Suppressor macrophage treated with lipopolysaccharide for 1 hour (primary cell): ENCODE results near the gene ABHD17C.

ENCODE experiments used
- DNase-seq, 3 donors: peaks; one replicate each; pipeline ENCODE4 v3.0.0-alpha.2; 2020 to 2022

ABHD17C gene

DNA sequence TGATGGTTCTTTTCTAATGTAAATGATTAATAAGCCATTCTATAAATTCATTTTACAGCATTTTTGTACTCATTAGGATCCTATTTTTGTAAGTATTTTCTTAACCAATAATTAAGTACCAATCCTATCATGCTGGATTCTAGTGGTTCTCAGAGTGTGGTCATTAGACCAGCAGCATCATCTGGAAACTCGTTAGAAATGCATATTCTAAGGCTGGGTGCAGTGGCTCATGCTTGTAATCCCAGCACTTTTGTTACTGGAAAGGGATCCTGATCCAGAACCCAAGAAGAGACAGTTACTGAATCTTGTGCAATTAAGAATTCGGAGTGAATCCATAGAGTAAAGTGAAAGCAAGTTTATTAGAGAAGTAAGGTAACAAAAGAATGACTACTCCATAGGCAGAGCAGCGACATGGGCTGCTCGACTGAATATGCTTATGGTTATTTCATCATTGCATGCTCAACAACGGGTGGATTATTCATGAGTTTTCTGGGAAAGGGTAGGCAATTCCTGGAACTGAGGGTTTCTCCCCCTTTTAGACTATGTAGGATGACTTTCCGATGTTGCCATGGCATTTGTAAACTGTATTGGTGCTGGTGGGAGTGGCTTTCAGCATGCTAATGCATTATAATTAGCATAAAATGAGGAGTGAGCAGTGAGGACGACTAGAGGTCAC lies 74.2 kb downstream of the ABHD17C start:
- no peak for DNase-seq

DNA sequence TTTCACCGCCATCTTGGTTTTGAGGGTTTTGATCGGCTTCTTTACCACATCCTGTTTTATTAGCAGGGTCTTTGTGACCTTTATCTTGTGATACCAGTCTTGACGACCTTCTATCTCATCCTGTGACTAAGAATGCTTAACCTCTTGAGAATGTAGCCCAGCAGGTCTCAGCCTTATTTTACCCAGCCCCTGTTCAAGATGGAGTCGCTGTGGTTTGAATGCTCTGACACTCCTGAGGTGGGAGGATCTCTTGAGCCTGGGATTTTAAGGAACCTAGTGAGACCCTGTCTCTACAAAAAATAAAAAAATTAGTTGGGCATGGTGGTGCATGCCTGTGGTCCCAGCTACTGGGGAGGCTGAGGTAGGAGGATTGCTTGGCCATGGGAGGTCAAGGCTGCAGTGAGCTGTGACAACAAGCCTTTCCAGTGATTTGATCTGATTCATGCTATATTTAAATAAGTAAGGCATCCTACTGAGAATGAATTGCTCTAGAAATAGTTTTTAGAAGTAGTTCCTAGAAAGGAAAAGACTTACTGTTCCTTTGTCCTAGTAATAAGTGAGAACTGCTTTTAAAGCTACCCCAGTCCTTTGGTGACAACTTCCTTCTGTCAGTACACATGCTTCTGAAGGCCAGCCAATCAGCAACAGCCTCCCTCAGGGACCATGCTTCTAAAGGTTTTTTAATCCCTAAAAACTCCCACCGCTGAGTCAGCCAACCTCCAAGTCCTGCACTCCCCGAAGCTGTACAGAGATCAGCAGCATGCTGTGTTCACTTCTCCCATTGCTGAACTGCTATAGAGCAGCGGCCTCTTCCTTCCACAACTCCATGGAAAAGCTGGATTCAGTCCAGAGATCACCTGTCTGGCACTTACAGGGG lies 75.0 kb downstream of the ABHD17C start:
- DNase-seq: no peak

DNA sequence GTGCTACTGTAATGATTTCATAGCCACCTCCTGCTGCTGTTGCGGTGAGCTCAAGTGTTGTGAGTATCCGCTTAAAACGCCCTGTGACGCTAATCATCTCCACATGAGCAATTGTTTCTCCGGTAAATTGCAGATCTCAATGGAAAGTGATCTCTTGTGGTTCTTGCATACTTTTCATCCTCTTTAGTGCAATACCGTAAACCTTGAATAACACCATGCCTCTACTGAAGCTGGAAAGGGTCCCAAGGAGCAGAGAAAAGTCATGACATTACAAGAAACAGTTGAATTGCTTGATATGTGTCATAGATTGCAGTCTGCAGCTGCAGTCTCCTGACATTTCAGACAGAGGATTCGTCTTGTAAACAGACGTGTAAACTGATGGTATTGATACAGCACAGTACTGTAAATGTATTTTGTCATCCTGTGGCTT lies 78.0 kb downstream of the ABHD17C start:
- no peak for DNase-seq

DNA sequence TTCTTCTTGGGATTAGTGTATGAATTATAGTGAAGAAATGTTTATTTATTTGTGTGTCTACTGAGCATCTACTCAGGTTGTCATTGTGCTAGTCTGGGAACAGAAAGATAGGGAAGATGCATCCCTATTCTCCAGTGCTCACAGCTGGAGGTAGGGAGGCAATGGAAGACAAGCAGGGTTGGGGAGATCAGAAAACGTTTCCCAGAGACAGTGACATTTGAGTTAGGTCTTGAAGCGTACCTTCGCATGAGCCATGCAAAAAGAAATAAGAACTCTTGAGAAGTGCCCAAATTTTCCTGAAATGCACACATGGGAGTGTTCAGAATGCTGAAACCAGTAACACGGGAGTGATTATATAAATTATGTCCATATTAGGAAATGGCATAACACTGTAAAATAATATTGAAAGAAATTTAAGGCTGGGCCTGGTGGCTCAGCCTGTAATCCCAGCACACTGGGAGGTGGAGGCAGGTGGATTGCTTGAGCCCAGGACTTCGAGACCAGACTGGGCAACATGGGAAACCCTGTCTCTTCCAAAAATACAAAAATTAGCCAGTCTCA lies 78.8 kb downstream of the ABHD17C start:
- DNase-seq: no peak

DNA sequence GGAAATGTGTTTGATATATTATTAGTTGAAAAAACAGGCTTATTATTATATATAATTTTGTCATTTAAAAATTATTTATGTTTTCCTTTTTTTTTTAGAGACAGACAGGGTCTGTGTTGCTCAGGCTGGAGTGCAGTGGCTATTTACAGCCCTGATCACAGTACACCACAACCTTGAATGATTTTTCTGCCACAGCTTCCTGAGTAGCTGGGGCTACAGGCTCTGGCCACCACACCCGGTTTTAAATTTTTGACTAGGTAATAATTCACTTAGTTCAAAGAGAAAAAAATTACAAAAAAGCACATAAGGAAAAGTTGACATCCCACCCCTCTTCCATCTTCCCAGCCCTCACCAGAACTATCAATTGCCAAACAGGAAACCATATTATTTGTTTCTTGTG lies 79.4 kb downstream of the ABHD17C start:
- DNase-seq: no peak

DNA sequence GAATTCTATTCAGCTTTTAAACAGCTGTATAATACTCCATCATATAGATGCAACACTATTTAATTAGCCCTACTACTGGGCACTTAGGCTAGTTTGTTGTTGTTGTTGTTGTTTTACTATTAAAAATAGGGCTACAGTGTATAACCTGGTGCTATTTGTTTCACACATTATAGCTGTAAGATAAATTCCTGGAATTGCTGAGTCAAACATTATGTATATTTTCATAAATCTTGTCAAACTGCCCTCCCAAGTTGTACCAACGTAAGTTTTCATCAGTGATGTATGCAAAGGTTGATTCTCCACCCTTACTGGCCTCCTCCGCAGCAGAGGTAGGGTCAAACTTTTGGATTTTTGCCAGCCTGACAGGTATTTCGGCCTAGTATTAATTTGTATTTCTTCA lies 80.2 kb downstream of the ABHD17C start:
- no peak for DNase-seq

DNA sequence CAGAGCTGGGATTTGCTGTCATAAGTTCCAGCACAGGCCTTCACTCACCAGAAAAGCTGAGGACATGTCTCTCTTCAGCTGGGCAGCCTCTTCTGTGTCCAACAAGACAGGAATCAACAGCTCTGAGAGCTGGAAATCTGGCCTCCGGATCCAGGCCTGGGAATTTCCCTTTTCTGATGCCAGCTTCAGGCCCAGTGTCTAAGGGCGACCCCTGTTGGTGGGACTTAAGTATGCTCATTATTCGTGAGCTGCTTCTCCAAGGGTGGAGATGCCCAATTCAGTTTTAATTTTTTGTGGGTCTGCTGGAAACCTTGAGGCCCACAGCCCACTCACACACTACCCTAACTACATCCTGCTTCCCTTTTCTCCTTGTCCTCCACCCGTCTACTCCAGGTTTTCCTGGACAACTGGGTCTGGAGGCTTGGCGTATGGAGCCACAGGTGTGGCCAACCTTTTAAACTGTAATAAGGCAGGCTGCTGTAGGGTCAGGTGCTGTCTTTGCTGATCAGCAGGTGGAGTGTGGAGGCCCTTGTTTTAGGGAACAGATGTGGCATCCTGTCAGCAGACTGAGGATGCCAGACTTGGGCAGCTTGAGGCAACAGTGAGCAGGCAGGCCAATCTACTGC lies 81.4 kb downstream of the ABHD17C start:
- DNase-seq: peak; percentile 87 to 93 (median 92)

DNA sequence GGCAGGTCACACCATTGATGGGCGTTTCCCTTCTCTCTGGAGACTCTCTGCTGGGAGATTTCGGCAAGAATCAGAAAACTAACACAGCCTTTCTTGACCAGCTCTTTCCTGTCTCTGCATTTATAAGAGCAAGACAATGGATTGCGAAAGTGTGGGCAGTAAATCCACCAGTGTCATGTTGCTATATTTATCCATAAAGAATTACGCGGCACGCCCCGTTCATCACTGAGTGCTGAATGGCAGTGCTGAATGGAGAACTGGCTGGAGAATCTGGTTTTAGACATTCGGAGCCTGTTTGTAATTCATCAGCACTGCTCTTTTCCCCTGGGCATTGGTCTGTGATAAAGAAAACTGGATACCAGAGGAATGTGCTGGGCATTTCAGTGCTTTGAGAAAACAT lies 82.0 kb downstream of the ABHD17C start:
- DNase-seq: peak; percentile 85 to 95 (median 91)

DNA sequence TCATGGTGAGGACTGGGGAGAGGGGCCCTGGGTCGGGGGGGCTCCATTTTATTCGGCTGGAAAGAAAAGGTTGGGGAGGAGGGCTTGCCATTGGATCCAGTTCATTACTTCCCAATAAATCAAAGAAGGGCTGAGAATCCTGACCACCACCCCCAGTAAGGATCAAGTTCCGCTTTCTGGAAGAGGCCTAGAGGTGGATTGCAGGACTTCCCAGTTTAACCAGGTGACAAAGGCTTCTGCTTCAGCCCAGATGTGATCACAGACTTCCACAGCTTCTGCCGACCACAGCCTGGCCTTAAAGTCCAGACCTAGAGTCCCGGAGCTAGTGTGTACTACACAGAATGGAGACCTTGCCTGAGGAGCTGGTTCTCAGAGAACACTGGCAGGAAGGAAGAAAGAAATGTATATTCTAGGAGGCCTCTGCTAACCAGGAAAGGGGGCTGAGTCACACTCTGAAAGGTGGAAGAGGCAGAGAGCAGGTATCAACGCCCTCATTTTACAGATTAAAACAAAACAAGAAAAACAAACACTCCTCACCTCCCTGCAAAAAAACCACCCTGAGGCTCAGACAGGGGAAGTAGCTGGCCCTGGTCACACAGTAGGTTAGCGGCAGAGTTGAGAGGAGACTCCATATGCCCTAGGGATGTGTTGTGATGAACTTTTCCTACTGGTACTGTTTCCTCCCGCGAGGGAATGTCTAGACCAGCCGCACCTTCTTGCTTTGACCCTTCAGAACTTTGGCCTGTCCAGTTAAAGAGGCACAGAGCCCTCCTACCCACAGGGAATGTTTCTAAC lies 82.9 kb downstream of the ABHD17C start:
- DNase-seq: peak in 1 of 3 donors; percentile 12

DNA sequence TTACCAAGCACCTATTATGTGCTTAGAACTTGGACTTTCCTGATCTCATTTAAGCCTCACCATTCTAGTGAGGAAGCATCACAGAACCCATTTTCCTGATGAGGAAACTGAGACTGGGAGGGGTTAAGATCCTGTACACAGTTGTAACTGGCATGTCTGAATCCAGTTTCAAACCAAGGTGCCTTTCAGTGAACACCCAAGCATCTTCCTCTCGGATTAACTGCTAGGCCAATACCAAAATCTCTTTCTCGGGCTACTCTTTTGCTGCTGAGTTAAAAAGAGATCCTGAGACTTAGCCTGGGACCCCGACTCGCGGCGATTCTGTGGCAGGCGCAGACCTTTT lies 83.5 kb downstream of the ABHD17C start:
- no peak for DNase-seq

DNA sequence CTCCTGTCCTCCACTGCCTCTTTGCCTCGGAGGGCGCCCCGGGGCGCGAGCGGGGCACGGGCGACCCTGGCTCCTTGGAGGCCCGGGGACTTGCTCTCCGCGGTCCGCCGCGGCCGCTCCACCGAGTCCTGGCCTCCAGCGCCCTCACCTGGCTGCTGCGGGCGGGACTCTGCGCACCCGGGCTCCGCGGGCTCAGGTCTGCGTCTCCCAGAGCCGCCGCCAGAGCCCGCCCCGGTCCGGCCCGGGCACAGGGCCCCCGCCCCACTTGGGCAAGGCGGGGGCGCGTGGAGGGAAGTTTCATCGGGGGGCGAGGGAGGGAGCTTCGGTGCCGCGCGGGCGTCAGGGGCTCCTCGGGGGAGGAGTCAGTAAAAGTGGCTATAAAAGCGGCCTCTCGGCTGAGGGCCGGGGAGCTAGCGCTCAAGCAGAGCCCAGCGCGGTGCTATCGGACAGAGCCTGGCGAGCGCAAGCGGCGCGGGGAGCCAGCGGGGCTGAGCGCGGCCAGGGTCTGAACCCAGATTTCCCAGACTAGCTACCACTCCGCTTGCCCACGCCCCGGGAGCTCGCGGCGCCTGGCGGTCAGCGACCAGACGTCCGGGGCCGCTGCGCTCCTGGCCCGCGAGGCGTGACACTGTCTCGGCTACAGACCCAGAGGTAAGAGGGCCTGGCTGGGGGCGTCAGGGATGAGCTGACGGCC lies 84.0 kb downstream of the ABHD17C start, which contains the start of gene CEMIP:
CEMIP (plus strand) TSS at position 407 of the 694 bp plus-strand sequence. CDS start 94,510 bp downstream, outside the sequence.
- DNase-seq: peak; percentile 64 to 87 (median 76)

DNA sequence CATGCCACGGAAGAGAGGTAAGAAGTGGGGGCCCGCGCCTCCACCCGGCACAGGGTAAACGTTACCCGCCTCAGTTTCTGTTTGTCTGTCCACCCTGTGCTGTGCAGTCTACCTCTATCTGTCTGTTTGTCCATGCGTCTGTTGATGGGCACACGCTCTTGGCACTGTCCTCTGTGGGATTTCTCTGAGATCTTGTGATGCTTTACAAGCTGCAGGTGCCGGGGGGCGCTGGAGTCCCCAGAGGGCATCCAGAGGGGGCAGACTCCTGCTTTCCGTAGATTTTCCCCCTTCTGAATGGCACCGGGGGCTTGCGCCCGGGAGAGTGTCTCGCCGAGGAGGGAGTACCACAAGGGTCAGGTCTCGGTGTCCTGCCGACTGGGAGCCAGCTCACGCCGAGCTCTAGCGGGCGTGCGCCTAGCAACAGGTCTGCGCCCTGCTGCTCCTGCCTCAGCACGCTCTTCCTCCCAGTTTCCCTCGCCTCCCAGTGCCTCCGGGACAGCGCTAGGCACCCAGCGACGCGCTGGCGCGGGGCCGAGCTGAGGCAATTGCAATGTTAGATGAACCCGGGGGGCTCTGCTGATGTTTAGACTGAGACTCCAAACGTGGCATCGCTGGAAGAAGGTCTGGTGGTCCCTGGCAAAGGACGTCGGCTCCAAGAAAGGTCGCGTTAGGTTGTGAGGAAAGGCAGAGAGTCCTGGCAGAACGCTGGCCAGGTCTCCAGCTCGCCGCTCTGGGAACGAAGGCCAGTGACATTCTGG lies 84.7 kb downstream of the ABHD17C start:
- no peak for DNase-seq

DNA sequence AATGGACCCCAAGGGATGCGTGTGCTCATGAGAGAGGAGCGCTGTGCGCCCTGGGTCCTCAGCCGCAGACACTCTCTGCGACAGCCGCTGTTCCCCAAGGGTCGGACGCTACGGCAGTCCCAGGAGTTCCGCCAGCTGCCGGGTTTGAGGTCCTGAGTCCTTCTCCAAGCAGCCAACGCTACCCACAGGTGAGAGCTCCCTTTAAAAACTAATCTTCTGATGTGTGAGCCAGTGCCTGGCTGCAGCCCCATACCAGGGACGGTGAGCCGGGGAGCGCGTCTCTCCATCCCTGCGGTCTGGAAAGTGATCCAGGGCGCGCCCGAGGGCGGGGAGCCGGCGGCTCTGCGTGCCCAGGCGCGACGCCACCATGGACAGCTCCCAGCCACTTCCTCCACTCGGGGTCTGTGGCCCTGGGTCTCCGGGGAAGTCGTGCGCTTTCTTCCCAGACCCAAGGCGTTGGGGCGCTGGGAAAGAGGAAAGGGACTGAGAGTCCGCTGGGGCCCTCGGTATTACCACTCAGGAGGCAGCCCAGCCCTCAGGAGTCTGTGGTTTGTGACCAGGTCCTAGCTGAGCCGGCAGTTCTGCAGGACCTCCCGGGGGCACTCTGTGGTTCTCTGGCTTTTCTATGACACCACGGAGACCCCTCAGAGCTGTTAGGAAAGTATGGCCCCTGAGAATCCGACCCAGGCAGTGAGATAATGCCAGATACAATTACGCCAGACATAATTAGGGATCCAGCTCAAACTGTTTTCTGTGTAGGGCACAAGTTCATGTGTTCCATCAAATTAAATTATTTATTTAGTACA lies 85.5 kb downstream of the ABHD17C start:
- peak; percentile 55 to 81 (median 61) for DNase-seq

DNA sequence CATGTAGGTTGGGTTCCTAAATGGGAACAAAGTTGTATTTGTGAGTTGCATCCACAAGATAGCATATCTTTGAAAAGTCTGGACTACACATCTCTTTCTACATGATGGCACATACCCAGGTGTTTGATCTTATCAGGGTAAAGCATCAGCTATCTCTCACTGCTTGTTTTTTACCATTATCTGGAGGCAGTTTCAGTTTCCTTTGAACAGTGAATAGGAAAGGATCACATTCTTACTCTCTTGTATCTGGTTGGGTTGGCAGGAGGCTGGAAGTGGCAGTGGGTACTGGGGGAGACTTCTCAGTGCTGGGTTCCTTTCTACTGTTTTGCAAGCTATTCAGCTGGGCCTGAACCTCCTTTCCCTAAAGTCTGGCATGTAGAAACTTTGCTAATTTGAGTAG lies 88.2 kb downstream of the ABHD17C start:
- no peak for DNase-seq

DNA sequence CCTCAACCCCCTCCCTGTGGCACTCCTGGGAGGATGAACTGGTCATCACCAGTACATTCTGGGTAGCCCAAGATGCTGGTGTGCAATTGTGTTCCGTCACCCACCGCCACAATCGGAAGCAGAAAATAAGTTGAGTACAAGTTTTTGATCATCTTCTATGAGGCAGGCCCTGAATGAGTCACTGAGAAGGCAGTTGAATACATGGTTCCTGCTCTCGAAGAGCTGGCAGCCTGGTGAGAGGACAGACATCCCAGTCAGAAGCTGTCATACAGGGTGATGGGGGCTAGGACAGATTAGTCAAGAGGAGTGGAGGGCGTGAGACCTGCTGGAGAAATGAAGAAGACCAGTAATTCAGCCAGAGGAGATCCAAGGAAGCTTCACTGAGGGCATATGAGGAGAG lies 90.2 kb downstream of the ABHD17C start:
- DNase-seq: no peak

DNA sequence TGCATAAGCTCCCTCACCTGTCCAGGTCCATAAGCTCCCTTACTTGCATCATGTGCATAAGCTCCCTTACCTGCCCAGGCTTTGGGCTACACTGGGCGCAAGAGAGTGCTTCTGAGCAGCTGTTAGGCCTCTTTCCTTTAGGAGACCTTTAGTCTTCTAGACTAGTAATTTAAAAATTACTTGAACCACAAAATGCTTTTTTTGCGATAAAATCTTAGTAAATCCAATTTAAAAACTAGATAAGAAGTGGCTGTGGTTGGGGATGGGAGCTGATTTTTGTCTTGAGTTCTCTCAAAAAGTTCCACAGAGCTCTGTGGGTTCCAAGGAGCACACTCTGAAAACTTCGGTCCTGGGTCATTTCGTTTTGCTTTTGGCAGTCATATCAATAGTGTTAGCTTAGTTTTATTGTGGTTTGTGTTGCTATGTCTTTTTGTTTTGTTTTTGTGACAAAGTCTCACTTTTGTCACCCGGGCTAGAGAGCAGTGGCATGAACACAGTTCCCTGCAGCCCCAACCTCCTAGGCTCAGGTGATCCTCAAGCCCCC lies 90.8 kb downstream of the ABHD17C start:
- DNase-seq: no peak

DNA sequence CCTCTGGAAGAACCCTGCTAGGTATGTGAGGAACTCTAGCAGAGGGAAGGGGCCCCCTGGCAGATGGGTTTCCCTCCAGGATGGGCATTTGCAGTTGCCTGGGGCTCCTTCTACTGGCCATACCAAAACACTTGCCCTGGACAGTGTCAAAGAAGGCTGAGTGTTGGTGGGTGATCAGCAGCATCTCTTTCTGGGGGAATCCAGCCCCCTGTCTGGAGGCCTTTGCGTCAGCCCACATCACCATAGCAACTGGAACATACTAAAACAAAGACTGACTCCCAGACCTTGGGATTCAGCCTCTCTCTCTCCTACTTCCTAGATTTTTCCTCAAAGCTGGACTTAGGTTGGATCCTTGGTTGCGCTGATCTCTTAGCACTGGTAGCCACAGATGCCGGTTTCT lies 92.2 kb downstream of the ABHD17C start:
- DNase-seq: no peak

DNA sequence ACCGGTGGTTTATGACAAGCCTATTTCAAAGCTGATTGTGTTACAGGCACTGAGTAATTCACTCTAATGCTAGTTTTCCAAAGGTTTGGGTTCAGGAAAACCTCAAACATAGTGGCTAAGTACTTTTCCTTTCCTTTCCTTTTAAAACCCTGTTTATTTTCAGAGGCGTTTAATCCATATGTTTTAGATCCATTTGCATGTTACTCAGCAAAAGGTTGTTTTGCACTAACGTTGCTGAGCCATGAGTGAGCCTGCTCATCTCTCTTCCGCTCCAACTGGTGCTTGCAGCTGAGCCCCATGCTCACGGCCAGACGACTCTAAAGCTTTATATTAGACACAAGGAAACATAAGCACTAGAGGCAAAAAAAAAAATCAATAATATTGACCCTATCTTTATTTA lies 93.4 kb downstream of the ABHD17C start:
- peak in 1 of 3 donors; percentile 27 for DNase-seq

DNA sequence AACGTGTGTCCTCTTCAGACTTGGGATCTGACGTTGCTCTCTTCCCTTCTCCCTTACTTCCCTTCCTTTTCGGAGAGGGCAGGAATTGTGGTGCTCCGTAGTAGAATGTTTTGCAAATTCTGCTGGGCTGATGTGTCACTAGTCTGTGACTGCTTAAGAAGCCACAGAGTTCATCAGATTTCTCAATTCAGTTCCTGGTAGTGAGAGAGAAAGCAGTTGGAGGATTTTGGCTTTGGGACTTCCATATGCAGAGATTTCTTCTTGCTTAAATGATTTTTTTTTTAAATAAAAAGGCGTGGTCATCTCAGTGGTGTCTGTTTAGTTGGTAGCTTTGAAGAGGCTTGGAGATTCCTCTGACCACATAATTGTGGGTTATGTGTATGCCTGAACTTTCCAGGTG lies 94.2 kb downstream of the ABHD17C start:
- peak; percentile 82 to 97 (median 90) for DNase-seq

DNA sequence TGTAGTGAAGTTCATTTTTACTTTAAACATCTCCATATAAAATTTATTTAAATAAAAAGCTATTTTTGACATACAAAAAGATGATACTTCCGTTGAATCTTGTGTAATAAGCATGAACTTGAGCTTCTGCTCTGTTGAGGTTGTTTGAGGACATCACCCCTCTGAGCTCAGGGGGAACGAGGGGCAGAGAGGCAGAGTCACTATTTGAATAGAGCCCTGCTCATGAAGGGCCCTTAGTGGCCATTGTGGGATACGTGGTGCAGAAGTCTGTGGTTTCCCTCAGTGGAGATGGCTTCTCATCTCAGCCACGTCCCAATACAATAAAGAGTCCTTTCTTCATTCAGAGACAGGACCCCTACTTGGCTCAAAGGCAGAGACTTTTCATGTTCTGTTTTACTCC lies 94.7 kb downstream of the ABHD17C start:
- DNase-seq: peak in 1 of 3 donors; percentile 43
